GM19043 (cell line): Measurements from ENCODE around the gene PATJ.

ENCODE experiments used
- ATAC-seq: cut with Tn5 transposase; IDR thresholded peaks from one replicate; pipeline ENCODE4 v1.9.1; 2021; ENCODE audit warnings: low read depth; ENCODE audit not compliant: unreplicated experiment

Gene PATJ

GRCh38 chr1:62025892-62026291, 283.6 kb downstream of the PATJ start:
- no peak for ATAC-seq

- ATAC-seq = no peak
Observed at GRCh38 chr1:62029704-62030103, 287.4 kb downstream of the PATJ start.

GRCh38 chr1:62034790-62035189, 292.5 kb downstream of the PATJ start:
- ATAC-seq = no peak

DNA sequence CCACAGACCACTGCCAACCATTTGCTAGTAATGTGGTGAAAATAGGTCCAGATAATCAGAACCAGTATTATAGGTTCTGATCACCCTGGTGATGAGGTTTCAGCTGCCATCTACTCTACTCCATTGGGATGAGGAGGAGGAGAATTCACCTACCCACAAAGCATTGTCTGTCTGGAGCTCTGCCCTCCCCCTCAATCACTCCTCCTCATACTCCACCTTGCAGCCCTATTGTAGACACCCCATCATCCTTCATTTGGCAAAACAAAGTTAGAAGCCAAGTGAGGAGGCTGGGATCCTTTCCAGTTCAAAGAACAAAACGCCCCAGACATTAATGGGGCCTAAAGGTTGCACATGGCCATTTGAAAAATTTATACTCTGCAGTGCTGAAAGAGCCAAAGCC, 295.0 kb downstream of the PATJ start:
- no peak for ATAC-seq

DNA sequence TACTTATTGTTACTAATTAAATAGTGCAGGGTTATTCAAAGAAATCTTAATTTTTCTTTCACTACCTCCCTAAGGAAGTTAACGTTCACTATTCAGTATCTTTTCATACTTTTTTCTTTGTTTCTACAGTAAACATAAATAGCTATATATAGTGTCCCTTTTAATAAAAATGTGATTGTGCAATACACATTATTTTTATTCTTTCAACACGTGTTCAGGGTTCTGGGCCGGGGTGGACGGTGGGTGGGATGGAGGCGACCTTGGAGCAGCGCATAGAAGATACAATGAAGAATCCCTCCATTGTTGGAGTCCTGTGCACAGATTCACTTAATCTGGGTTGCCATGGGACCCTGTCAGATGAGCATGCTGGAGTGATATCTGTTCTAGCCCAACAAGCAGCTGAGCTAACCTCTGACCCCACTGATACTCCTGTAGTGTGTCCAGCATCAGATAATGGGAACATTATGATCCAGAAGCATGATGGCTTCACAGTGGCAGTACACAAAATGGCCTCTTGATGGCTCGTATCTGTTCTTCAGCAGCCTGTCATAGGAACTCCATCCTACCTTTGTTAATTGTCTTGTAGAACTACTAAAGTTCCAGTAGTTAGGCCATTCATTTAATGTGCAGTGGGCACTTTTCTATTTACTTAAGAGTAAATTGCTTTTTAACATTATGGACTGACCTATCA, 296.5 kb downstream of the PATJ start:
- no peak for ATAC-seq

GRCh38 chr1:62040450-62040849, 298.2 kb downstream of the PATJ start:
- no peak for ATAC-seq

DNA sequence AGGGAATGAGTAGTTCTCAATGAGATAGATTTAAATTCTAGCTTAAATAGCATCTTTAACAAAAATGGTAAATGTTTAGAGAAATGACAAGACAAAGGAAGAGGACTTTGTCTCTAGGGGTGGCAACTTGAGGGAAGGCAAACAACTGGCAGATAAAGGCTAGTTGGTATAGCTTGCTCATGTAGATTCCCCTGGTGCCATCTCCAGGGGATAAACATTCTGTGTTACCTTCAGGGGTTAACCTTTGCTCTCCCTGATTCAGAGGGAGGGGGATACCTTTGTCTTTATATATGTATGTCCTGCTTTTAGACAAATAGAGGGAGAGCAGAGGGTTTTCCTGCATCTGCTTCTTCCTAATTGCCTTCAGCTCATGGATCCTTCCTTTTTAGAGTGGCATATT, 298.7 kb downstream of the PATJ start:
- no peak for ATAC-seq

- no peak for ATAC-seq
Observed at GRCh38 chr1:62043154-62043553, 300.9 kb downstream of the PATJ start.

DNA sequence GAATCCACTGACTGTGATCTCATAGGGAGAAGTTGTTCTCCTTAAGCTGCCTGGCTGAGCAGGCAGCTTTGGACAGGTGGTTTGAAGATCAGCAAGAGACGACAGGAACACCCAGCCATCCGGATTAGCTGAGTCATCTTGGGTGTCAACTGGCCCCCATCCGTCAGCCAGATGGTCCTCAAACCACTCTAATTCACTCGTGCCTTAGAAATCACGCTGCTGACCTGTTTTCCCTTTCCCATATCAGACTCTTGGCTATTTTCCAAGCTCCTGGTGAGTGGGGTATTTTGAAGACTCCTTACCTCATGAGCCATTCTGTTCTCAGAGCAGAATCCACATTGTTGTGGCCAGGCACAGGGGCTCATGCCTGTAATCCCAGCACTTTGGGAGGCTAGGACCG, 303.3 kb downstream of the PATJ start:
- no peak for ATAC-seq

GRCh38 chr1:62046927-62047326, 304.6 kb downstream of the PATJ start:
- ATAC-seq = no peak

DNA sequence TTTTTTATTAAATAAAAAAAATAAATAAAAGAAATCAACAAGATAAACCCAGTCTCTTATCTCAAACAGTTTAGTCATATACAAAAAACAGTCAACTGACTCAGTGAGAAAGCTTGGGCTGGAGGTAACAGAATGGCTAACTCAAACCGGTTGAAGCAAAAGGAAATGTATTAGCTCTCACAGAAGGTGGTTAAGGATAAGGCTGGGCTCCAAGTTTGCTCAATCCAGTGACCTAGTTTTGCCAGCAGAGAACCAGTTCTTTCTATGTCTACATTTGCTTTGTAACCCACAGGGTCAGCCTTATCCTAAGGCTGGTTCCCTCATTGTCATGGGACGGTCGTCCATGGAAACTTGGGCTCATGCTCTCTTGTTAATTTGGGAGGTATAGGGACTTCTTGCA, 307.9 kb downstream of the PATJ start:
- ATAC-seq = no peak

DNA sequence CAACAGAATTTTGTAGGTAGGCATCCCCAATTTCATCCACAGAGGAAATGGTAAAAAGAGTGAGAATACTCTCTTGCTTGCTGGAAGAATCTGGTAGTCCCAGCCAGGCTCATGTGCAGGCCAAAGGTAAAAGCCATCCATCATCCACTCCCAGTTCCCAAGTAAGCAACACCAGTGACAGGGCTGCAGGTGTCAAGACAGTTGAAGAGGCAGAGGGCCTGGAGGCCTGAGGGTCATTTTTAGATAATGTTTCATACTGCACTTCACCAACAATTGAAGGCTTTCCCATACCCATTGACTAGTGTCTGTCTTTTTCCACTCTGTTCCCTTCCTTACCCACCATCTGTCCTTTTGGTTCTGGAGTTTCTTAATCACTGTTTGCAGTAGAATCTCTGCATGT, 310.7 kb downstream of the PATJ start:
- no peak for ATAC-seq

GRCh38 chr1:62054188-62054587, 311.9 kb downstream of the PATJ start:
- no peak for ATAC-seq

GRCh38 chr1:62057230-62057629, 314.9 kb downstream of the PATJ start:
- ATAC-seq = no peak

DNA sequence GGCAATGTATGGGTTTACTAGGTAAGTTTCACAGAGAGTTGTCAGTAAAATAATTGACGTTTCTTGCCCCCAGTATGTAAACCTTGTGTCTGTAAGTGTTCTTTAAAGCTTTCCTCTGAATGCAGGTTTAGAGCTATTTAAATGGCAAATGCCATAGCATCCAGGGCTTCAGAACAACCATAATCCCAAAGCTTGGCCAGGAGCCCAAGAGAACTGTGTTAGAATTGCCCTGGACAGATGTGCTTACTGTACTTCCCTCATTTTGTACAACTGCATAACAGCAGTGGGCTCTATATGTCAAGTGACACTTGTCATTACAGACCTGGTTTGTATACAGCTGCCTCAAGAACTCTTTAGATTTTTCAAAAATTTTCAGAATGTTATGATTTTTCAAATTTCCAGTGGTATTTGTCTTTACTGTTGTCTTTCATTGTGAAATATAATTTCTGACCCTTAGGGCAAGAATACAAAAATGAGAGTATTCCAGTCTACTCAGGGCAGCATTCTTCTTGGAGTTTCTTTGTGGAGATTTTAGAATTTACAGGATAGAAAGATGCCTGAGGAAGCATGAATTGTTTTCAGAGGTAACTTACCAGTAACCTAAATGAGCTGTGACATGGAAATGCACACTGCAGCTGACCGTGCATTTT, 315.5 kb downstream of the PATJ start:
- ATAC-seq = no peak

- no peak for ATAC-seq
Observed at GRCh38 chr1:62058956-62059355, 316.7 kb downstream of the PATJ start.

- ATAC-seq = no peak
Observed at GRCh38 chr1:62062087-62062486, 319.8 kb downstream of the PATJ start.

DNA sequence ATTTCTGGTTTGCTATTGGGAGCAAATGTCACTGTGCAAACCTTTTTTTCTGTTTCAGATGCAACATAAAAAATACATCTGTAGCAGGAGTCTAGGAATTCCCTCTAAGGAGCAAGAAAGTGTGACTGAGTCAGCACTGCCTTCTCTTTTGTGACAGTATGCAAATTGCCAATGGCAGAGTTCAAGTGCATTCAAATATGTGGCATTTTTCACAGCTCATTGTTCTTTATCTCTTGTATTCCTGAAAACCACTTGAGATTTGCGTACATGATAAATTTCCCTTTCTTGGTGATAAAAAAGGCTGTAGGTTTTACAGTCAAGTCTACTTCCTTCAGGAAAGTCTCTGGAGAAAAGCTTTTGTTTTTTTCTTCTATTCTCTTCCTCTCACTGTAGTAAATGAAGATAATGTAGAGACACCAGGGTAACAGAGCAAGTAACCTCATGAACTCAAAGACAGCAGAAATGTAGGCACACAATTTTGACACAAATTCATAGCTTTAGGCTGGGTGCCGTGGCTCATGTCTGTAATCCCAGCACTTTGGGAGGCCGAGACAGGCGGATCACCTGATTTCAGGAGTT, 322.6 kb downstream of the PATJ start:
- no peak for ATAC-seq

- ATAC-seq = no peak
Observed at GRCh38 chr1:62066713-62067112, 324.4 kb downstream of the PATJ start.

DNA sequence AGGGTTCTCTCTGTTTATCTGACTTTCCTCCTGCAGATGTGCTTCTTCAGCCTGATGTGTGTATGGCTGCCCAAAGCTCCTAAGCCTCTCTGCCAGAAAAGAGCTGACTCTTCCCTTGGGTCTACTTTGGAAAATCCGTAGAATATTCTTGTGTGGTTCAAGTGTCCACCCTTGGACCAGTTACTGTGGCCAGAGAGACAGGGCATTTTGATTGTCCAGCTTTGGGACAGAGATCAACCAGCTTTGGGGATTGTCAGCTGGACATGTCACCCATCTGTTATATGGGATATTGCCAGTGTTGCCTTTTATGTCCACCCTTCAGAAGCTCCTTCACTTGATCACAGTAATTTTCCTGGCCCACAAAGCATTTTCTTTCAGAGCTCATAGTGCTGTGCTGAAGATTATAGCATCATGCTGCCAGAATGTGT, 326.1 kb downstream of the PATJ start:
- no peak for ATAC-seq

DNA sequence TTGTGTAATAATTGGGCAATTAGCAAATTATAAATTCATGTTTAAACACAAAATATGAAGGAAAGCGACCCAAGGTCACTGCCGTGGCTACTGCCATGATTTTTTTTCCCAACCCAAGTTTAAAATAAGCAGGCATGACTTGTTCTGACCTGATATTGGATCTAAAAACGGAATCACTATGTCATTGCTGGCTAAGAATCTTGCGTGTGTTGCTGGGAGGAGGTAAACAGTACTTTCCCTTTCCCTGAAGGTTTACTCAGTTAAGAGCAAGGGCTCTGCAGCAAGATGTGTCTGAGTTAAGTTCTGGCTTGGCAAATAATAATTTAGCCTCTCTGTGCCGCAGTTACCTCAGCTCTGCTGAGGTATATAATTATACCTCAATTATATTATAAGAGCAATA, 326.7 kb downstream of the PATJ start:
- no peak for ATAC-seq

GRCh38 chr1:62070384-62071011, 328.2 kb downstream of the PATJ start:
- no peak for ATAC-seq
